Thyroid gland (tissue), 4 donors: ENCODE results near the gene HMCES. TPM values are rescaled to one million over a fixed set of nuclear protein-coding genes. Genes with fewer than 3 reads are reported as not detected.
A peak's percentile ranks its signal among the peaks of the same experiment; 100 is the strongest.

ENCODE experiments used
- DNase-seq, 2 donors: peaks; one replicate each; pipeline ENCODE4 v3.0.0-alpha.2; 2019
- H3K27ac ChIP-seq, 3 donors: fragments of 200-600 bp; sonication (generic); 1 replicate in 2 of 3; 2 replicates in 1 of 3; pipeline ENCODE4 v1.5.1; 2016 to 2019; ENCODE audit warnings: mild to moderate bottlenecking in 1 of 3, moderate library complexity in 1 of 3
- H3K27me3 ChIP-seq: fragments of 200-600 bp; sonication (generic); one replicate; pipeline ENCODE4 v1.5.1; 2019
- H3K36me3 ChIP-seq, 2 donors: fragments of 200-600 bp; sonication (generic); one replicate each; pipeline ENCODE4 v1.5.1; 2016 to 2019
- H3K4me1 ChIP-seq, 2 donors: fragments of 200-600 bp; sonication (generic); one replicate each; pipeline ENCODE4 v1.5.1; 2017 to 2019
- H3K4me3 ChIP-seq, 3 donors: fragments of 200-600 bp; sonication (generic); replicated peaks in 1 of 3; 1 replicate in 2 of 3; 2 replicates in 1 of 3; pipeline ENCODE4 v1.5.1; 2016; ENCODE audit warnings: mild to moderate bottlenecking in 1 of 3
- H3K9me3 ChIP-seq: fragments of 200-600 bp; sonication (generic); one replicate; pipeline ENCODE4 v1.5.1; 2017
- POLR2A ChIP-seq, 2 donors: fragments of 450-650 bp; IDR thresholded peaks; one replicate each; pipeline ENCODE4 v1.6.1; 2017; ENCODE audit warnings: antibody characterized with exemption in 2 of 2, mild to moderate bottlenecking in 2 of 2, moderate library complexity in 1 of 2
- WGBS, 2 donors: methylation state at CpG; one replicate each; pipeline ENCODE4 v1.1.5; 2017; 5-methylcytosine and 5-hydroxymethylcytosine counted together
- intact Hi-C: fragments of 100-400 bp; cut with DNase I; formaldehyde crosslinking; loops from one replicate; pipeline ENCODE4 v1.15.1; 2023
- microRNA-seq: library from miRNA; unstranded; fragments of <30 nt; microRNA quantifications from one replicate; pipeline ENCODE4, GENCODE V29; 2016
- small RNA-seq: library from RNA; depleted of rRNA; stranded (forward); fragments of <200 nt; gene quantifications from one replicate; pipeline ENCODE3, GENCODE V24; 2016
- total RNA-seq, 4 donors: library from RNA; depleted of rRNA; stranded (reverse); fragments of >200 nt; gene quantifications; one replicate each; pipeline ENCODE4 v1.2.3, GENCODE V29; 2016
- TF ChIP-seq, protein P1 (sequence below), 6 experiments: fragments of 200-600 bp in 3 of 6; fragments of 450-650 bp in 3 of 6; sonication (generic) in 3 of 6; IDR thresholded peaks; one replicate each; pipeline ENCODE4 v1.5.1; 2016 to 2019; ENCODE audit warnings: antibody characterized with exemption in 6 of 6, mild to moderate bottlenecking in 2 of 6, inconsistent platforms in 1 of 6, moderate library complexity in 1 of 6

HMCES gene
- total RNA-seq, 4 donors from 2014 or later, result 23.7 to 30.9 (median 26.0) TPM

DNA sequence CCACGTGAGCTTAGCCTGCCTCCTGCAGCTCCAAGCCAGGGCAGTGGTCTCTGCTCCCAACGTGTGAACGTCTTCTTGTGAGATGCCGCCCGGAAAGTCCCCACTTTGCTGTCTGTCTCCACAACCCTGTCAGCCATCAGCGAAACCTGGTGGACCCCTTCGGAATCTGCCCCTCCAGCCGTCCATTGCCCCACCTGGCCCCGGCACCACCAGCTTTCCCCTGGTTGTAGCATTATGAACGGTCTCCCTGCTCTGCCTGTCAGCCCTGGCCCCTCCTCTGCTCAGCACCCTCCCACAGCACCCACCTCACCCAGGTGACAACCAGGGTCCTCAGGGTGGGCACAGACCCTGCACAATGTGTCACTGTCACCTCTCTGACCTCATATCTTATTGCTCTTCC, 71.1 kb downstream of the HMCES start:
- Histone ChIP-seq H3K36me3 (no peaks in the 10 kb centered on the region), H3K4me3 (no peak overlapping the region), H3K27me3 (no peaks in the 10 kb centered on the region), H3K9me3 (no peaks in the 10 kb centered on the region), H3K4me1 (peaks cover 7 to 10% of the 10 kb centered on the region in 2 donors), H3K27ac (no peak overlapping the region)
- 87 to 95% methylated on average over 8 to 10 of the region's 10 CpGs for WGBS, 2 donors
- TF ChIP-seq, protein P1, sequence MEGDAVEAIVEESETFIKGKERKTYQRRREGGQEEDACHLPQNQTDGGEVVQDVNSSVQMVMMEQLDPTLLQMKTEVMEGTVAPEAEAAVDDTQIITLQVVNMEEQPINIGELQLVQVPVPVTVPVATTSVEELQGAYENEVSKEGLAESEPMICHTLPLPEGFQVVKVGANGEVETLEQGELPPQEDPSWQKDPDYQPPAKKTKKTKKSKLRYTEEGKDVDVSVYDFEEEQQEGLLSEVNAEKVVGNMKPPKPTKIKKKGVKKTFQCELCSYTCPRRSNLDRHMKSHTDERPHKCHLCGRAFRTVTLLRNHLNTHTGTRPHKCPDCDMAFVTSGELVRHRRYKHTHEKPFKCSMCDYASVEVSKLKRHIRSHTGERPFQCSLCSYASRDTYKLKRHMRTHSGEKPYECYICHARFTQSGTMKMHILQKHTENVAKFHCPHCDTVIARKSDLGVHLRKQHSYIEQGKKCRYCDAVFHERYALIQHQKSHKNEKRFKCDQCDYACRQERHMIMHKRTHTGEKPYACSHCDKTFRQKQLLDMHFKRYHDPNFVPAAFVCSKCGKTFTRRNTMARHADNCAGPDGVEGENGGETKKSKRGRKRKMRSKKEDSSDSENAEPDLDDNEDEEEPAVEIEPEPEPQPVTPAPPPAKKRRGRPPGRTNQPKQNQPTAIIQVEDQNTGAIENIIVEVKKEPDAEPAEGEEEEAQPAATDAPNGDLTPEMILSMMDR (IDR thresholded peaks at IDR 0.05), result no peak
- no peak for TF ChIP-seq POLR2A (IDR thresholded peaks at IDR 0.05)
- intact Hi-C loops, result no loop called here
- DNase-seq, result no peak

DNA sequence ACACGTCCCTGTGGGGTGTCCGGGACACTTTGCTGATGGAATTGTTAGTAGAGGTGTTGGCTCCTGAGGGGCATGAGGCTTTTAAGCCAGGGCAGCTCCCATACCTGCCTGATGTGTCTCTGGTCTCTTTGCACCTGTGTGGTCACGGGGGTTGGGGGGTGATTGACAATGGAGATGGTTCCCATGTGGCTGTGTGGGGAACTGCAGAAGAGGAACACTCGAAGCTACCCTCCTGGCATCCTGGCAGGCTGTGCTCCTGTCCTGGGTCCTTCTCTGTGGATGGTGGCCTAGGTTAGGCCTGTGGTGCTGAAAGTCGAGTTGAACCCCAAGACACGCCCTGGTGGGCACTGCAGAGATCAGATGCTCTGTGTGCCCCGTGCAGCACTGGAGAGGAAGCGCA, 73.4 kb downstream of the HMCES start:
- H3K27me3 ChIP-seq, result no peaks in the 10 kb centered on the region
- intact Hi-C loops, result no loop called here
- peaks cover 2 to 7% of the 10 kb centered on the region in 2 donors for H3K4me1 ChIP-seq
- H3K9me3 ChIP-seq, result no peaks in the 10 kb centered on the region
- no peak for TF ChIP-seq POLR2A (IDR thresholded peaks at IDR 0.05)
- TF ChIP-seq, protein P1 (IDR thresholded peaks at IDR 0.05), result no peak
- H3K27ac ChIP-seq, result peak overlapping the region in 2 of 3 donors; percentile 17 to 50
- DNase-seq, result no peak
- WGBS, 2 donors, result 73 to 82% methylated on average over 5 to 6 of the region's 8 CpGs
- no peak overlapping the region for H3K4me3 ChIP-seq
- H3K36me3 ChIP-seq, result no peaks in the 10 kb centered on the region

DNA sequence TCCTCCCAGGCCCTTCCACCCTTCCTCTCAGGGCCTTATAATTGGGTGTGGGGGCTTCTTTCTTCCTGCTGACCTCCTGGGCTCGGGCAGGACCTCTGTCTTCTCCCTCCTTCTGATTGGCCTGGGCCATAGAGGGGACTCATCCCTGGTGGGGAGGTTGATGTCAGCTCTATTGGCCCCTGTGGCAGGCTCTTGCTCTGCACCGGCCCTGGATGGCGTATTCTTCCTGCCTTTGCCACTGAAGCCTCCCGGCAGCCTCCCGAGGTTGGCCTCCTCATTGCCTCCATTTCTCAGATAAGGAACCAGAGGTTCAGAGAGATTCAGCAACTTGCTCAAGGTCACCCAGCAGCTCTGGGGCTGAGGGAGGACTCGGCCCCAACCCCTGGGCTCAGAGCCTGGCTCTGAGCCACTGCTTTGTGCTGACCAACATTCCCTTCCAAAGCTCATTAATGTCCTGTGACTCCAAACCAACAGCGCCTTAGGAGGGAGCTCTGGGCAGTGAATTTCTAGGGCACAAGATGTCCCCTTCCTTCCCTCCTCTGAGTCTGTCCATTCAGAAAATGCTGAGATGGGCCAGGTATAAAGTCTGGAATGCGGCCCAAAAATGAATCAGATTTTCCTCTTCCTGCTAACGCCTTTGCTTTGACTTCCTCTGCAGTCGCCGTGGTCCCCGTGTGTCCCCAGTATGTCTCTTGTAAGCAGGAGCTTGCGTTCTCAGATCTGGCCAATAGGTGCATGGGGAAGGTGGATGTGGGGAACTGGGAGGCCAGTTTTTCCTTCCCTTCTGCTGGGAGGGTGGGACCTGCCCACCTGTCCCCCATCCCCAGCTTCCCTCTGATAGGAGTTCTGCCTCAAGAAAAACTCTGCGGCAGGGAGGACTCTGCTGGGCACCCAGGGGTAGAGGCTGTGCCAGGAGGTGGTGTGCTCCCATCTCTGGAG, 74.2 kb downstream of the HMCES start:
- TF ChIP-seq, protein P1 (IDR thresholded peaks at IDR 0.05), result no peak
- no peak for TF ChIP-seq POLR2A (IDR thresholded peaks at IDR 0.05)
- WGBS, 2 donors, result 69 to 82% methylated on average over 13 to 14 of the region's 14 CpGs
- H3K27me3 ChIP-seq, result no peaks in the 10 kb centered on the region
- no peaks in the 10 kb centered on the region for H3K4me1 ChIP-seq
- H3K9me3 ChIP-seq, result no peaks in the 10 kb centered on the region
- H3K4me3 ChIP-seq, result no peak overlapping the region
- intact Hi-C loops, result no loop called here
- no peaks in the 10 kb centered on the region for H3K36me3 ChIP-seq
- DNase-seq, result no peak
- H3K27ac ChIP-seq, result peak overlapping the region; percentile 6 to 50 (median 38)

DNA sequence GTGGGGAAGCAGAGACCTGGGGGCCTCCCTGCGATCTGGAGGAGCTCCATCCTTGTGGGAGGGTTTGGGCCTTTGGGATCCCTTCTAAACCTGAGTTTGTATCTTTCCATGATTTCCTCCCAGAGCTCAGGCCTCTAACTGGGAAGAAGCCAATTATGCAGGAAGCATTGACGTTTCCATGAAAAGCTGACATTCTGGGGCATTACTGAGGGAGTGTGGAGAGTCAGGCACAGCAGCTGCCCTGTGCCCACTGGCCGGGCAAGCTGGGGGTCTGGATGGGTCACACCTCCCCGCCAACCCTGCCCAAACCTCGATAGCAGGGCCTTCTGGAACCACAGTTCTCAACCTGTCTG, 74.9 kb downstream of the HMCES start:
- Histone ChIP-seq H3K27ac (peak overlapping the region in 2 of 3 donors; percentile 33 to 38), H3K9me3 (no peaks in the 10 kb centered on the region), H3K4me1 (no peaks in the 10 kb centered on the region), H3K4me3 (no peak overlapping the region), H3K27me3 (no peaks in the 10 kb centered on the region), H3K36me3 (no peaks in the 10 kb centered on the region)
- 66 to 79% methylated on average over 5 of the region's 5 CpGs for WGBS, 2 donors
- no peak for DNase-seq
- no peak for TF ChIP-seq POLR2A (IDR thresholded peaks at IDR 0.05)
- TF ChIP-seq, protein P1 (IDR thresholded peaks at IDR 0.05), result no peak
- intact Hi-C loops, result no loop called here

Small RNA genes lying within 50 kb of the gene (microRNA-seq; reads per million reads assigned to microRNA genes)
- gene MIR6826, result 1.1 reads per million

Small RNA genes lying within 50 kb of the gene (small RNA-seq; reads per million reads assigned to genes)
- gene MIR6826, result not detected

Other genes with a start within 250 kb of the HMCES start
- gene GP9, start 218.1 kb upstream of the HMCES start, total RNA-seq, result not detected
- gene RAB43, start 157.1 kb upstream of the HMCES start, total RNA-seq, result 10 to 100 TPM; 22.8 to 34.4 (median 26.1) TPM
- 10 to 100 TPM; 15.8 to 31.8 (median 20.2) TPM for gene ISY1, start 117.8 kb upstream of the HMCES start, total RNA-seq
- gene CNBP, start 95.0 kb upstream of the HMCES start, total RNA-seq, result 100 to 1,000 TPM; 390 to 480 (median 421) TPM
- gene COPG1, start 29.3 kb upstream of the HMCES start, total RNA-seq, result 100 to 1,000 TPM in 3 of 4 donors, 10 to 100 TPM in 1; 95.8 to 195 (median 159) TPM
- gene EFCAB12, start 149.8 kb downstream of the HMCES start, total RNA-seq, result 1 to 10 TPM in 1 of 4 donors, under 1 TPM in 3; 0.67 to 1.2 (median 0.74) TPM
- 10 to 100 TPM; 22.9 to 35.2 (median 28.6) TPM for gene MBD4, start 161.1 kb downstream of the HMCES start, total RNA-seq
- 10 to 100 TPM; 40.7 to 67.9 (median 46.7) TPM for gene IFT122, start 161.4 kb downstream of the HMCES start, total RNA-seq
- not detected for gene RHO, start 249.8 kb downstream of the HMCES start, total RNA-seq